Loucy (cell line): ENCODE data around the gene PRR7.

Experiments
- H2AFZ ChIP-seq: fragments of 200-600 bp; sonication (generic); 2 replicates; pipeline ENCODE4 v1.6.0; 2016; ENCODE audit warnings: antibody characterized with exemption, mild to moderate bottlenecking, low read length, moderate library complexity
- H3F3A ChIP-seq: fragments of 200-600 bp; 2 replicates; pipeline ENCODE4 v1.6.0; 2016; ENCODE audit warnings: antibody characterized with exemption, low read depth, mild to moderate bottlenecking
- H3K27me3 ChIP-seq: fragments of 200-600 bp; sonication (generic); 2 replicates; pipeline ENCODE4 v1.6.1; 2014; ENCODE audit warnings: low read length, mild to moderate bottlenecking; ENCODE audit not compliant: insufficient read depth, poor library complexity, severe bottlenecking
- H3K36me3 ChIP-seq: fragments of 200-600 bp; sonication (generic); 2 replicates; pipeline ENCODE4 v1.6.1; 2016; ENCODE audit warnings: low read length; ENCODE audit not compliant: insufficient read depth
- H3K4me1 ChIP-seq: fragments of 200-600 bp; sonication (generic); 2 replicates; pipeline ENCODE4 v1.5.1; 2014; ENCODE audit warnings: low read length, mild to moderate bottlenecking; ENCODE audit not compliant: insufficient read depth, poor library complexity, severe bottlenecking
- H3K4me2 ChIP-seq: fragments of 200-600 bp; sonication (generic); 2 replicates; pipeline ENCODE4 v1.6.0; 2014; ENCODE audit warnings: antibody characterized with exemption, low read length, low read depth, mild to moderate bottlenecking; ENCODE audit not compliant: poor library complexity, severe bottlenecking
- H3K4me3 ChIP-seq: fragments of 200-600 bp; sonication (generic); 2 replicates; pipeline ENCODE4 v1.5.1; 2014; ENCODE audit warnings: low read length, mild to moderate bottlenecking, mixed read lengths; ENCODE audit not compliant: poor library complexity, severe bottlenecking
- H3K79me2 ChIP-seq: fragments of 200-600 bp; sonication (generic); 2 replicates; pipeline ENCODE4 v1.6.1; 2014; ENCODE audit warnings: low read length; ENCODE audit not compliant: insufficient read depth
- H3K9ac ChIP-seq: fragments of 200-600 bp; sonication (generic); 2 replicates; pipeline ENCODE4 v1.6.0; 2014; ENCODE audit warnings: mild to moderate bottlenecking, low read depth, low read length, moderate library complexity; ENCODE audit not compliant: poor library complexity, severe bottlenecking
- H3K9me2 ChIP-seq: fragments of 200-600 bp; sonication (generic); replicated peaks from 2 replicates; pipeline ENCODE4 v1.6.1; 2016; ENCODE audit warnings: low read depth, low read length, mixed read lengths
- H3K9me3 ChIP-seq: fragments of 200-600 bp; sonication (generic); 2 replicates; pipeline ENCODE4 v1.6.1; 2014; ENCODE audit warnings: mild to moderate bottlenecking, antibody characterized with exemption, low read length, low read depth; ENCODE audit not compliant: insufficient read depth
- H4K20me1 ChIP-seq: fragments of 200-600 bp; sonication (generic); 2 replicates; pipeline ENCODE4 v1.6.0; 2014; ENCODE audit warnings: antibody characterized with exemption, low read length, mild to moderate bottlenecking; ENCODE audit not compliant: insufficient read depth, poor library complexity, severe bottlenecking
- EZH2phosphoT487 ChIP-seq: fragments of 200-600 bp; IDR thresholded peaks from 2 replicates; pipeline ENCODE4 v1.6.1; 2018; ENCODE audit warnings: antibody characterized with exemption, mild to moderate bottlenecking, moderate library complexity, borderline replicate concordance
- TF ChIP-seq, protein P1 (sequence below): fragments of 200-600 bp; sonication (generic); conservative IDR thresholded peaks from 2 replicates; pipeline ENCODE4 v1.5.1; 2014; ENCODE audit warnings: mild to moderate bottlenecking, antibody characterized with exemption, low read length

The PRR7 gene

DNA sequence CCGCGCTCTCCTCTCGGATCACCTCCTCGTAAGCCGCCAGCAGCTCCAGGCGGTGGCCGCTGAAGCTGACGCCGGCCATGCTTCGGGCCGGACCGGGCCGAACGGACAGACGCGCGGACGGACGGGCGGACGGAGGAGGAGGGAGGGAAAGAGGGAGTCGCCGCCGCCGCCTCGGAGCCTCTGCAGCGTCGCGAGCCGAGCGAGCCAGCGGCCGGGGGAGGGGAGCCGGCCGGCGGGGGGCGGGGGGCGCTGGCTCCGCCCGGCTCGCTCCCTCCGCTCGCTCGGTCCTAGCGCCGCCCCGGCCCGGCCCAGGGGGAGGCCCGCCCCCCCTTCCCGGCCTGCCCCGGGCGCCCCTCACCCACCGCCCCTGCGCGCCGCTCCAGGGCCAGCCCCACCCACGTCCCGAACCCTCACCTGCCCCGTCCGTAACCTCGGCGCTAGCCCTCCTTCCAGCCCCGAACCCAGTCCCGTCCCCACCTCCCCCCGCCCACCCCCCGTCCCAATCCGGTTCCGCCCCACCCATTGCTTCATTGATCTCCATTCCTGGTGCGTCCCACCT, 26.9 kb downstream of the PRR7 start, which contains the start of gene DBN1:
DBN1 (minus strand) TSS at position 192 of the 559 bp plus-strand sequence; CDS start at position 79, 113 bp downstream.
- TF ChIP-seq, protein P1, sequence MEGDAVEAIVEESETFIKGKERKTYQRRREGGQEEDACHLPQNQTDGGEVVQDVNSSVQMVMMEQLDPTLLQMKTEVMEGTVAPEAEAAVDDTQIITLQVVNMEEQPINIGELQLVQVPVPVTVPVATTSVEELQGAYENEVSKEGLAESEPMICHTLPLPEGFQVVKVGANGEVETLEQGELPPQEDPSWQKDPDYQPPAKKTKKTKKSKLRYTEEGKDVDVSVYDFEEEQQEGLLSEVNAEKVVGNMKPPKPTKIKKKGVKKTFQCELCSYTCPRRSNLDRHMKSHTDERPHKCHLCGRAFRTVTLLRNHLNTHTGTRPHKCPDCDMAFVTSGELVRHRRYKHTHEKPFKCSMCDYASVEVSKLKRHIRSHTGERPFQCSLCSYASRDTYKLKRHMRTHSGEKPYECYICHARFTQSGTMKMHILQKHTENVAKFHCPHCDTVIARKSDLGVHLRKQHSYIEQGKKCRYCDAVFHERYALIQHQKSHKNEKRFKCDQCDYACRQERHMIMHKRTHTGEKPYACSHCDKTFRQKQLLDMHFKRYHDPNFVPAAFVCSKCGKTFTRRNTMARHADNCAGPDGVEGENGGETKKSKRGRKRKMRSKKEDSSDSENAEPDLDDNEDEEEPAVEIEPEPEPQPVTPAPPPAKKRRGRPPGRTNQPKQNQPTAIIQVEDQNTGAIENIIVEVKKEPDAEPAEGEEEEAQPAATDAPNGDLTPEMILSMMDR, result no peak
- TF ChIP-seq EZH2phosphoT487, result no peak
- Histone ChIP-seq H3K27me3 (no peaks in the 10 kb centered on the region), H3K4me2 (peak within 1 kb of the TSS; percentile 91), H3K9me3 (no peaks in the 10 kb centered on the region), H3K4me3 (peak within 1 kb of the TSS; percentile 89), H3K9ac (peak within 1 kb of the TSS; percentile 71), H3K36me3 (no peaks in the 10 kb centered on the region), H3K4me1 (peaks cover 16% of the 10 kb centered on the region), H3F3A (no peaks in the 10 kb centered on the region), H2AFZ (no peak within 1 kb of the TSS), H3K79me2 (peaks cover 45% of the 10 kb centered on the region), H4K20me1 (peaks cover 34% of the 10 kb centered on the region), H3K9me2 (no peaks in the 10 kb centered on the region)

DNA sequence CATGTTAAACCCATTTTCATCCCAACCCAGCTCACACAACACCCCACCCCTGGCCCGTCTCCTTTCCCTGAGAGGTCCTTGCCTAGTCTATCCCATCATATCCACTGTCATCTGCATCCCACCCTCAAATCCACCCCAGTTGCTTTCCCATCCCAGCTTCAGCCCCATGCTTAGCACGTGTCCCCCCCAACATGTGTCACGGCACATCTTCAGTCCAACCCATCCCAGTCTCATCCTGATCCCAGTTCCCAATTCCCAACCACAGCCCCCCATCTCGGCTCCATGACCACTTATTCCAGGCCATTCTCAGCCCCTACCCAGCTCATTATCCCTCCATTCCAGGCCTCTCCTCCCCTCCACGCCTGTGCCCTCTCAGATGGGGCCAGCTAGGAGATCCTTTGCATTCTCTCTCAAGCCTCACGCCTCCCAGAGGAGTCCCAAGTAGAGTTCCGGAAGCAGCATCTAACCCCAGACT, 27.4 kb downstream of the PRR7 start:
- Histone ChIP-seq H3K4me1 (peaks cover 16% of the 10 kb centered on the region), H4K20me1 (peaks cover 34% of the 10 kb centered on the region), H3K79me2 (peaks cover 40% of the 10 kb centered on the region), H3K36me3 (no peaks in the 10 kb centered on the region), H3K27me3 (no peaks in the 10 kb centered on the region), H3K4me2 (no peak overlapping the region), H3K9me3 (no peaks in the 10 kb centered on the region), H2AFZ (no peak overlapping the region), H3K9me2 (no peaks in the 10 kb centered on the region), H3K4me3 (no peak overlapping the region), H3K9ac (no peak overlapping the region), H3F3A (no peaks in the 10 kb centered on the region)
- TF ChIP-seq EZH2phosphoT487, result no peak
- TF ChIP-seq, protein P1, result no peak

DNA sequence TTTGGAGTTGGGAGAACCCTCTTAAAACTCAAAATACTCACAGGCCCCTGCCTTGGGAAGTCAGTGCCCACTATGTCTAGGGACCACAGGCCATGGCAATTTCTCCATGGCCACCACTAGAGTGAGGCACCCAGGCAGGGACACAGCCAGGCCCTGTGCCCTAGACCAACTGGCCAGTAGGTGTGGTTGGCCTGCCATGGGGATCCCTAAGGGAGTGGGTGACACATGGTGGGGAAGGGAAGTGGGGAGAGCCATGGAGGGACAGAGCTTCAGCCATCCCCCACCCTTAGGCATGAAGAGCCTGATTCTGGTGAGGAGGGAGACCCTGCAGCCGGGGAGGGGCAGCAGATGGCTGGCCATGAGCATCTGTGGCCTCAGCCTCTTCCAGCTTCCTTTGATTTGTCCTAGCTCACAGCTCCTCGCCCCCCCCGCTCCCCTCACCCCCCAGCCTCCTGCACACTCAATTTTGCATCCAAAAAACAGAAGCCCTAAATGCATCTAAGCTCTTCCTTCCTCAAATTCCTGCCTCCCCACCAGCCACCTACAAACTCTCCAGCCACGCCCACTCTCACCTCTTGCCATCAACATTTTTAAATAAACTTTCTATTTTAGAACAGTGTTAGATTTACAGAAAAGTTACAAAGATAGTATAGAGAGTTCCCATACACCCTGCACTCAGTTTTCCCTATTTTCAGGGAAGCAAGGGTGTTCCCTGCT, 28.4 kb downstream of the PRR7 start:
- H3K9me3 ChIP-seq, result no peaks in the 10 kb centered on the region

More for the DNA sequence above, 28.4 kb downstream of the PRR7 start:
- H3K79me2 ChIP-seq, result peaks cover 30% of the 10 kb centered on the region
- no peaks in the 10 kb centered on the region for H3F3A ChIP-seq
- no peaks in the 10 kb centered on the region for H3K9me2 ChIP-seq
- H4K20me1 ChIP-seq, result peaks cover 25% of the 10 kb centered on the region
- TF ChIP-seq, protein P1, result no peak
- TF ChIP-seq EZH2phosphoT487, result no peak
- no peak overlapping the region for H3K4me3 ChIP-seq
- no peak overlapping the region for H2AFZ ChIP-seq
- no peaks in the 10 kb centered on the region for H3K36me3 ChIP-seq
- peaks cover 13% of the 10 kb centered on the region for H3K4me1 ChIP-seq
- no peak overlapping the region for H3K4me2 ChIP-seq
- no peaks in the 10 kb centered on the region for H3K27me3 ChIP-seq
- no peak overlapping the region for H3K9ac ChIP-seq
